Measurements from ENCODE around the gene C19orf44. TPM values are rescaled to one million over a fixed set of nuclear protein-coding genes. Genes with fewer than 3 reads are reported as not detected.
"Not testable (repeated sequence)": the region's sequence is repeated elsewhere in the genome, so short reads cannot be mapped to it uniquely, and the experiment has no call there.

Gene C19orf44
- total RNA-seq, 6 experiments from 2014 or later = 2.9 to 4.7 (median 3.7) TPM

DNA sequence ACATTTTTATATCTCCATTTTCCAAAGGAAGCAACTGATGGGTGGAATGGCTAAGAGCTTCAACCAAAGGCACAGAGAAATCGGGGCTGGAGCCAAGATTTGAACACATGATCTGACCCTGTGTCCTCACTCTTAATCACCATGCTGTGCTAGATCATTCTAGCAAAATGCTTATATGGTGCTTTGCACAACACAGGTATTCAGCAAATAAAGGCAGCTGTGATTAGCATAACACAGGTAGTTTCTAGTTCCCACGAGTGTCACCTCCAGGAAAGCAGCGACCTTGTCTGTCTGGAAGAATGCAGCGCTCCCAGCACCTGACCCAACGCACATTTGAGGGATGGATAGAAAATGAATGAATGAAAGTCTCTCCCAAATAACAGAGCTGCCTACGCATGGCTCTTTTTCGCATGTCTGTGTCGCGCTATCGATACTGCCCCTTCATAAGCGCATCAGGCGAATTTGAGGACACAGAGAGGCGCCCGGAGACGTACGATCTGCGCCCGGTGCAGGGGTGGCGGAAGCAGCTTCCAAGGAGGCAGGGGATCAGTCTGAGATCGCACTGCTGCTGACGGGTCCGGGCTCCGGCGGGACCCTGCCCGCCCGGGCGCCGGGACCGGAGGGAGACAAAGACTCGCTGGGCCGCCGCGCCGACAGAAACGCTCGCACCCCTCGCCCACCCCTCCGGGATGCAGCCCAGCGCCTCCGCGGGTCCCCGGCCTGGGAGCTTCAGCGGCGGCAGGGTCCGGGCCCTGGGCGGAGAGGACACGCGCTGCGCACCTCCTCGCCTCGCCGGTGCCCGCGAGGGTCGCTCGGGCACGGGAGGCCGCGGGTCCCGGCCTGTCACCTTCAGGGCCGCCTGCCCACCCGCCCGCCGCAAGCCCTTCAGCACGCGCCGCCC lies 25.0 kb upstream of the C19orf44 start:
- DNase-seq = peak; percentile 41
- Mint-ChIP-seq H3K4me1 (ENCODE audit: low read depth) (peaks cover 26% of the 10 kb centered on the region), H3K36me3 (ENCODE audit: low read depth) (no peaks in the 10 kb centered on the region), H3K9me3 (no peaks in the 10 kb centered on the region), H3K27ac (peak overlapping the region; percentile 66), H3K4me3 (peak overlapping the region; percentile 93), H3K27me3 (ENCODE audit: insufficient read depth) (peaks cover 2% of the 10 kb centered on the region)
- TF ChIP-seq, protein P1, sequence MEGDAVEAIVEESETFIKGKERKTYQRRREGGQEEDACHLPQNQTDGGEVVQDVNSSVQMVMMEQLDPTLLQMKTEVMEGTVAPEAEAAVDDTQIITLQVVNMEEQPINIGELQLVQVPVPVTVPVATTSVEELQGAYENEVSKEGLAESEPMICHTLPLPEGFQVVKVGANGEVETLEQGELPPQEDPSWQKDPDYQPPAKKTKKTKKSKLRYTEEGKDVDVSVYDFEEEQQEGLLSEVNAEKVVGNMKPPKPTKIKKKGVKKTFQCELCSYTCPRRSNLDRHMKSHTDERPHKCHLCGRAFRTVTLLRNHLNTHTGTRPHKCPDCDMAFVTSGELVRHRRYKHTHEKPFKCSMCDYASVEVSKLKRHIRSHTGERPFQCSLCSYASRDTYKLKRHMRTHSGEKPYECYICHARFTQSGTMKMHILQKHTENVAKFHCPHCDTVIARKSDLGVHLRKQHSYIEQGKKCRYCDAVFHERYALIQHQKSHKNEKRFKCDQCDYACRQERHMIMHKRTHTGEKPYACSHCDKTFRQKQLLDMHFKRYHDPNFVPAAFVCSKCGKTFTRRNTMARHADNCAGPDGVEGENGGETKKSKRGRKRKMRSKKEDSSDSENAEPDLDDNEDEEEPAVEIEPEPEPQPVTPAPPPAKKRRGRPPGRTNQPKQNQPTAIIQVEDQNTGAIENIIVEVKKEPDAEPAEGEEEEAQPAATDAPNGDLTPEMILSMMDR (IDR thresholded peaks at IDR 0.05) = no peak

DNA sequence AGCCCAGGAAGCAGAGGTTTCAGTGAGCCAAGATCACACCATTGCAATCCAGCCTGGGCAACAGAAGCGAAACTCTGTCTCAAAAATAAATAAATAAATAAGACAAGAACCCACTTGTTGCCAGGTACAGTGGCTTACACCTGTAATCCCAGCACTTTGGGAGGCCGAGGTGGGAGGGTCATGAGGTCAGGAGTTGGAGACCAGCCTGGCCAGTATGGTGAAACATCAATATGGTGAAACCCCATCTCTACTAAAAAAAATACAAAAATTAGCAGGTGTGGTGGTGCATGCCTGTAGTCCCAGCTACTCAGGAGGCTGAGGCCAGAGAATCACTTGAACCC lies 23.7 kb upstream of the C19orf44 start:
- Mint-ChIP-seq H3K4me3 (peak overlapping the region; percentile 68), H3K4me1 (ENCODE audit: low read depth) (peaks cover 22% of the 10 kb centered on the region), H3K27ac (peak overlapping the region; percentile 64)
- H3K9me3 Mint-ChIP-seq; H3K36me3 Mint-ChIP-seq (ENCODE audit: low read depth); H3K27me3 Mint-ChIP-seq (ENCODE audit: insufficient read depth); DNase-seq: not testable (repeated sequence)

DNA sequence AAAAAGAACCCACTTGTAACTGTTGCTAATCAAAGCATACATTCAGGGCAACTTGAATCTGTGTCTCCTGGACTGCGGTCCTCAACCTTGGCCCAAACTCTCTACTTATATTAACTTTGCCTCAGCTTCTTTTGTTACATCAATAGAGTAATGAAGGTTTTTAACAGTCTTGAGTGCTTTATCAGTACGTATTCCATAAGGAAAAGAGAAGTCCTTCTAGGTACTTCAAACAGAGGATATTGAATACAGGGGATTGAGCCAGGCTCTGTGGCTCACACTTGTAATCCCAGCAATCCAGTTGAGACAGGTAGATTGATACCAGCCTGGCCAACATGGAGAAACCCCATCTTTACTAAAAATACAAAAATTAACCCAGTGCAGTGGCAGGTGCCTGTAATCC lies 23.2 kb upstream of the C19orf44 start:
- H3K36me3 Mint-ChIP-seq (ENCODE audit: low read depth) = no peaks in the 10 kb centered on the region
- TF ChIP-seq, protein P1 (IDR thresholded peaks at IDR 0.05) = no peak
- H3K9me3 Mint-ChIP-seq = no peaks in the 10 kb centered on the region
- H3K4me3 Mint-ChIP-seq = no peak overlapping the region
- no peak for DNase-seq
- H3K27ac Mint-ChIP-seq = peak overlapping the region; percentile 48; the same call in 1 of the 2 replicates
- H3K4me1 Mint-ChIP-seq (ENCODE audit: low read depth) = peaks cover 22% of the 10 kb centered on the region
- H3K27me3 Mint-ChIP-seq (ENCODE audit: insufficient read depth) = no peaks in the 10 kb centered on the region; the same call in none of the 2 replicates

DNA sequence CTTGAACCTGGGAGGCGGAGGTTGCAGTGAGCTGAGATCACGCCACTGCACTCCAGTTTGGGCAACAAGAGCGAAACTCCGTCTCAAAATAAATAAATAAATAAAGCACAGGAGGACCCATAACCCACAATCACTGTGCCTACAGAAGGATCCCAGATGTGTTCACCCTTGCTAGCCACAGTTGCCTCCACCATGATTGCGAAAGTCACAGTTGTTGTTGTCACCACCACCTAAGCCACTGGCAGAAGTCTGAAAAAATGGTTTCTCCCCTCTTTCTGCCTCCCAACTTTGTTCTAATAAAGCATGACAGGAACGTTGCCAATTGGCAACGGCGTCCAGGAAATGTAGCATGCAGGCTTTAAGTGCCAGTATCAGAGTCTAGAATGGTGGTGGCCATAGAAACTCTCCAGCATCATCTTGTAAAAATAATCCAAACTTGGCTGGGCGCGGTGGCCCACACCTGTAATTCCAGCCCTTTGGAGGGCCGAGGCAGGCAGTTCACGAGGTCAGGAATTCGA lies 22.3 kb upstream of the C19orf44 start:
- TF ChIP-seq, protein P1 (IDR thresholded peaks at IDR 0.05) = no peak
- no peak for DNase-seq

DNA sequence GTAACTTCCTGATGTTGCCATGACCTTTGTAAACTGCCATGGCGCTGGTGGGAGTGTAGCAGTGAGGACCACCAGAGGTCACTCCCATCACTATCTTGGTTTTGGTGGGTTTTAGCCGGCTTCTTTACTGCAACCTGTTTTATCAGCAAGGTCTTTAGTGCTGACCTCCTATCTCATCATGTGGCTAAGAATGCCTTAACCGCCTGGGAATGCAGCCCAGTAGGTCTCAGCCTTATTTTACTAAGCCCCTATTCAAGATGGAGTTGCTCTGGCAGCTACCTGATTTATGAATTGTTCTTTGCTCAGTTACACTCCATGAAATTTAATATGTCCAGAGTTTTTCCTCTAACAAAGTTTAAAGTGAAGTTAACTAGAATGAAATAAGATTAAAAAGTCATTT lies 19.8 kb upstream of the C19orf44 start:
- DNase-seq = no peak
- Mint-ChIP-seq H3K36me3 (ENCODE audit: low read depth) (no peaks in the 10 kb centered on the region), H3K27ac (no peak overlapping the region), H3K9me3 (no peaks in the 10 kb centered on the region), H3K4me1 (ENCODE audit: low read depth) (no peaks in the 10 kb centered on the region), H3K27me3 (ENCODE audit: insufficient read depth) (no peaks in the 10 kb centered on the region; the same call in none of the 2 replicates), H3K4me3 (no peak overlapping the region)
- TF ChIP-seq, protein P1 (IDR thresholded peaks at IDR 0.05) = no peak

More for the DNA sequence above, 22.3 kb upstream of the C19orf44 start:
- Mint-ChIP-seq H3K36me3 (ENCODE audit: low read depth) (no peaks in the 10 kb centered on the region), H3K9me3 (no peaks in the 10 kb centered on the region), H3K27me3 (ENCODE audit: insufficient read depth) (no peaks in the 10 kb centered on the region; the same call in none of the 2 replicates), H3K4me1 (ENCODE audit: low read depth) (peaks cover 20% of the 10 kb centered on the region), H3K27ac (no peak overlapping the region), H3K4me3 (no peak overlapping the region)

DNA sequence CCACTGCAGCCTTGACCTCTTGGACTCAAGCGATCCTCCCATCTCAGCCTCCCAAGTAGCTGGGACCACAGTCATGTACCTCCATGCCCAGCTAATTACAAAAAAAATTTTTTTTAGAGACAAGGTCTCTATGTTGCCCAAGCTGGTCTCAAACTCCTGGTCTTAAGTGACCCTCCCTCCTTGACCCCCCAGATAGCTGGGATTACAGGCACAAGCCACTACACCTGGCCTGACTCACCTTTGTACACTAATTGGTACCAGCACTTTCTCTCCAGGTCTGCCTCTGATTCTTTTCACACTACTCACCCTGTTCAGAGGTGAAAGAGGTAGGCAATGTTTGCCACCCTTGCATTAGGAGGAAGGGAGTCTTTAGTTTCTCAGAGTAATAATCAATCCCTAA lies 18.9 kb upstream of the C19orf44 start:
- Mint-ChIP-seq H3K27me3 (ENCODE audit: insufficient read depth) (no peaks in the 10 kb centered on the region; the same call in none of the 2 replicates), H3K36me3 (ENCODE audit: low read depth) (no peaks in the 10 kb centered on the region), H3K9me3 (no peaks in the 10 kb centered on the region), H3K27ac (no peak overlapping the region), H3K4me3 (no peak overlapping the region), H3K4me1 (ENCODE audit: low read depth) (no peaks in the 10 kb centered on the region)
- no peak for DNase-seq
- TF ChIP-seq, protein P1 (IDR thresholded peaks at IDR 0.05) = no peak
